GM19438 (cell line): Measurements from ENCODE around the gene DDIAS.
"Not testable (repeated sequence)": the region's sequence is repeated elsewhere in the genome, so short reads cannot be mapped to it uniquely, and the experiment has no call there.

Experiments
- ATAC-seq: cut with Tn5 transposase; IDR thresholded peaks from one replicate; pipeline ENCODE4 v1.9.1; 2021; ENCODE audit warnings: low read depth; ENCODE audit not compliant: unreplicated experiment

DDIAS gene

DNA sequence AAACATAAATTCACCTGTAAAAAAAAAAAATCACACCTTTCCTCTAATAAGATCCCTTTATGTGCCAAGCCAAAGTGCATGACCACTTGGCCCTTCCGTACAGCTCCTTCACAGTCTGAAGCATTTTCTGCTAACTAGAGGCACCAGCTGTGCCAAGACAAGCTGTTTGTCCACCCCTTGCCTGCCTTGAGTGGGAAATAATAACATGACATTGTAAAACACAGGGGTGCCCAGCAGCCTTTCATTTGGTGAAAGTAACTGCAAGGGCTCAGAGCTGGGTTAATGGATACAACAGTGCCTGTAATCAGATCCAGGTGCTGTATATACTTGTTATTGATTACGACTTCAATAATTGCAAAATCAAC, 59.2 kb downstream of the DDIAS start:
- no peak for ATAC-seq

DNA sequence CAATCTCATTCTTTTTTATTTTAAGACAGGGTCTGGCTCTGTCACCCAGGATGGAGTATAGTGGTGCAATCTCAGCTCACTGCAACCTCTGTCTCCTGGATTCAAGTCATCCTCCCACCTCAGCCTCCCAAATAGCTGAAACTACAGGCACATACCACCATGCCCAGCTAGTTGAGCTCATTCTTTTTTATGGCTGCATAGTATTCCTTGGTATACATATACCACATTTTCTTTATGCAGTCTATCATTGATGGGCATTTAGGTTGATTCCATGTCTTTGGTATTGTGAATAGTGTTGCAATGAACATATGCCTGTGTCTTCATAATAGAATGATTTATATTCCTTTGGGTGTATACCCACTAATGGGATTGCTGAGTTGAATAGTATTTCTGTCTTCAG, 60.5 kb downstream of the DDIAS start:
- not testable (repeated sequence) for ATAC-seq

DNA sequence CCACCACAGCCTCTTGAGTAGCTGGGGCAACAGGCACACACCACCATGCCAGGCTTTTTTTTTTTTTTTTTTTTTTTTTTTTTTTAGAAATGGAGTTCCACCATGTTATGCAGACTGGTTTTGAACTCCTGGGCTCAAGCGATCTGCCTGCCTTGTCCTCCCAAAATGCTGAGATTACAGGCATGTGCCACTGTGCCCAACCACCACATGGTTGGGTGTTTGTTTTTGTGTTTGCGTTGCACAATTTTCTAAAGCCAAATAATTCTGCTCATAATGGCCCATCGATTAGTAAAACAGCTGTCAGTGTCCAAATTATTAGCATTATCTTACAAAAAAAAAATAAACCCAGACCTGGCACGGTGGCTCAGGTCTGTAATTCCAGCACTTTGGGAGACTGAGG, 65.8 kb downstream of the DDIAS start:
- ATAC-seq = no peak

DNA sequence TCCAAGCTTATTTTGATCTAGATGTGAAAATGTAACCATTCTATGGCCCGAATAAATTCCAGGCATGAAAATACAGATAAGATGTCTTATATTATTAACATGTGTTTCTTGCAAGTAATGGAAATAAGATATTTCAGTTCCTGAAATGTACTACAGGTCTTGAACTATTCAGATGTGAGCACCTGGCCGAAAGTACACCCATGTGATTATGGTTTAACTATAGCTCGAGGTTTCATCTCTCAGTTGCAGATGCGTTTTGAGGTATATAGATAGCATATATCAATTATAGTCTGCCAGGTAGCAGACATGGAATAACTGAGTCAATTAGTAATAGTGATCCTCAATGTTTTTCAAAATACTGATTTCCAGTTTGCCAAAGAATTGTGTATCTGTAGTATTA, 68.3 kb downstream of the DDIAS start:
- ATAC-seq = peak; percentile 84

DNA sequence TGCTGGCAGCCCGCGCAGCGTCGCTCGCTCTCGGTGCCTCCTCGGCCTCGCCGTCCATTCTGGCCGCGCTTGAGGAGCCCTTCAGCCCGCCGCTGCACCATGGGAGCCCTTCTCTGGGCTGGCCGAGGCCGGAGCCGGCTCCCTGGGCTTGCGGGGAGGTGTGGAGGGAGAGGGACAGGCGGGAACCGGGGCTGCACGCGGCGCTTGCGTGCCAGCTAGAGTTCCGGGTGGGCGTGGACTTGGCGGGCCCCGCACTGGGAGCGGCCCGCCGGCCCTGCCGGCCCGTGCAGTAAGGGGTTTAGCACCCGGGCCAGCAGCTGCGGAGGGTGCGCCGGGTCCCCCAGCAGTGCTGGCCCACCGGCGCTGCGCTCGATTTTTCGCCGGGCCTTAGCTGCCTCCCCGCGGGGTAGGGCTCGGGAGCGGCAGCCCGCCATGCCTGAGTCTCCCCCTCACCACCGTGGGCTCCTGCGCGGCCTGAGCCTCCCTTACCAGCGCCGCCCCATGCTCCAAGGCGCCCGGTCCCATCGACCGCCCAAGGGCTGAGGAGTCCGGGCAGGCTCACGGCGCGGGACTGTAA, 69.1 kb downstream of the DDIAS start:
- not testable (repeated sequence) for ATAC-seq

DNA sequence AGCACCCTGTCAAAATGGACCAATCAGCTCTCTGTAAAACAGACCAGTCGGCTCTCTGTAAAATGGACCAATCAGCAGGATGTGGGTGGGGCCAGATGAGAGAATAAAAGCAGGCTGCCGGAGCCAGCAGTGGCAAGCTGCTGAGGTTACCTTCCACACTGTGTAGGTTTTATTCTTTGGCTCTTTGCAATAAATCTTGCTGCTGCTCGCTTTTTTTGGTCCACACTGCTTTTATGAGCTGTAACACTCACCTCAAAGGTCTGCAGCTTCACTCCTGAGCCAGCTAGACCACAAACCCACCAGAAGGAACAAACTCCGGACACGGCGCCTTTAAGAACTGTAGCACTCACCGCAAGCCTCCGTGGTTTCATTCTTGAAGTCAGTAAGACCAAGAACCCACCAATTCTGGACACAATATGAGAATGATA, 70.0 kb downstream of the DDIAS start:
- peak; percentile 67 for ATAC-seq

DNA sequence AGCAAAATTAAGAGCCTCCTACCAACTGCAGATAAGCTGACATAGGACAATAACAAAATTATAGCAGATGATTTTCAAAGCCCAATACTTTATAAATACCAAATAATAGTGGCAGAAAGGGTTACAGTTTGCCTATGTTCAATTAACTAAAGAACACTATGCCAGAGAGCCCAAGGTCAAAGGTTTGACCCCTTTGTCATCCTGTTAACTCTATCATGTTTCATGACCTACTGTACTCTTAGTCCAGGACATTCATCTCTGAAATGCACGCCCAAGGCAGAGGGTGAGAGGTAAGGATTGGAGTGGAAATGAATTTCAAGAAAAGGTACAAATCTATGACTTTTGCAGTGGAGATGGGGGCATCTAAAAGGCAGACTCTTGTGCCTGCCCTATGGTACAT, 70.6 kb downstream of the DDIAS start:
- no peak for ATAC-seq

DNA sequence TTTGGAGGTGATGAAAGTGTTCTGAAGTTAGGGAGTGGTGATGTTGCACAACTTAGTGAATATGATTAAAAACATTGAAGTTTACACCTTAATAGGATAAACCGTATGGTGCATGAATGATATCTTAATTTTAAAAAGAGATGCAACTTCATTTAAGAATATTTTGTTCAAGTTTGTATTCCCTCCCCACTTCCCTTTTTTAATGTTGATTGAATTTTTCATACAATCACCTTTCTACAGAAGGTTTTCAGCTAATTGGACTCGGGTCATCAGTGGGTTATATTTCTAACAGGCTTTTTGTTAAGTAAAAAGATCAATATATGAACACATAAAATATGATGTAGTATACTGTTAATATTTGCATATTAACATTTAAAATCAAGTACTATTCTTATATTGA, 72.6 kb downstream of the DDIAS start:
- ATAC-seq = no peak

DNA sequence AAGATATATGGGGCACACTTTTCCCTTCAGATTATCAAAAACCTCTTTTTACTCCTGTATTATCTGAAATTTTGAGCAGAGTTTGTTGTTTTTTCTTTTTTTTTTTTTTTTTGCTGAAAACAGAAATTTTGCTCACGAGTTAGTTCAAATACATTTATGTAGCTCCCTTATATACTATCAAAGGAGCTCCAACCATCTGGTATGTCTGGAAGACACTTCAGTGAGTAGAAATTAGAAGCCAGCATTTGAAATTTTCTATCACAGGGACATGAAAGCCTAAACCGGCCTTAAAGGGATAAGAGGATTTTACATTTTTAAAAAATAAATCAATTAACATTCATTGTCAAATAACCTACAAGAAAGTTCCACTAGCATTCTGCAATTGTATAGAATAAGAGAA, 73.3 kb downstream of the DDIAS start:
- ATAC-seq = no peak

DNA sequence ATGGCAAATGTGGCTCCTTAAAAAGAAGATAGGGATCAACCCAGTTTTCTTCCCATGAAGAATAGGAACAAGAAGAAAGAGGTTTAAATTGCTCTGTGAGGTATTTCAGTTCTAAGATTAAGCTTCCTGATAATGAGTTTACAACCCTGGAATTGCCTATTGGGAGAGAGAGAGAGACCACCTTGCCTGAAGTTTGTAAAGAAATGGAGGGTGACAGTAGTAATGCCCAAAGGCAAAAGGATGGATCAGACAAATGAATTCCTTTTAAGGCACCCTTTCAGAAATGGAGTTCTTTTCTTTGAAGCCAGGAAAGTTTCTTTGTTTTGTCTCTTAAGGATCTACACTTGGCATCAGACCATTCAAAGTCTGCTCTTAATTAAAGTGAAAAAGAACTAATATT, 74.3 kb downstream of the DDIAS start:
- no peak for ATAC-seq

DNA sequence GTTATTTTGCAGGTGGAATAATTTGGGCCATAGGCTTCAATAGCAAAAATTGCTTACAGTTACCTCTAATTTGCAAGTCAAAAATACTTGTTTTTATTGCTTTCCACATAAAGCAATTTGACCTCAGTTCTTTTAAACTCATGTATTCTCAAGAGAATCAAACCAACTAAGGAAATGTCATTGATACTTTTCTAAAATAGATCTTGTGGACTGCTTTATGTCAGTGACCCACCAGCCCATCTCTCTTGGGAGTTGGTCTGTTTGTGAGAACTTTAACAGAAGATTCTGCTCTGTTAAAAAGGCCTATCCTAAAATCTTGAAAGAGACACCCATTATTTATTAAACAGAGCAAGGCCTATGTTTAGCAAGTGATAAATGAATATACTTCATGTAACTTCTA, 75.2 kb downstream of the DDIAS start:
- no peak for ATAC-seq

DNA sequence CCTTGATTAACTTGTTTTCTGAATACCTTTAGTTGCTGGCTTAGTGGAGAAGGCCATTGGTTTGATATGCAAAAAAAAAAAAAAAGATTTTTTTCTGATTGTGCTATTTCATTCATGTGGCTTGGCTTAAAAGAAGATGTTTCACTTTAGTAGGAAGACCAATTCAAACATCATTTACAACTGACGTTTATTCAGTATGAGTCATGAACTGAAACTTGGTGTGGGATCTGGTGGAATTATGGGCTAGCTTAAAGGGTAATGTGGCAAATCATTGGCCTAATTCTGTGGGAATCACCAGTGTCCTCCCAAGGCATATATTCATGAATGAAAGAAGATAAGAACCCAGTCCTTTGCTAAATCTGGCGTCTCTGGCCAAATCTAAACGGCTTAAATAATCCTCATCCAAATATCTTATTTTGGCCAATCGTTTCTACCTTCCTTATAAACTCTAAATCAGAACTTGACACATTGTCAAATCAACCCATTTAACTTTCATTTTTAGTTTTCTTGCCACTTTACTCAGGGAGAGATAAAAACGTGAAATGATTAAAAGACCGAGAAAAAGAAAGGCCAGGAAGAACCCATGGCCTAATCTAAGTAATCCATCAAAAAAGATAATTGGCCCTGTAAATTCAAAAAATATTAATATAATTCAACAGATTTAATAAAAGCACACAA, 77.0 kb downstream of the DDIAS start:
- ATAC-seq = no peak

DNA sequence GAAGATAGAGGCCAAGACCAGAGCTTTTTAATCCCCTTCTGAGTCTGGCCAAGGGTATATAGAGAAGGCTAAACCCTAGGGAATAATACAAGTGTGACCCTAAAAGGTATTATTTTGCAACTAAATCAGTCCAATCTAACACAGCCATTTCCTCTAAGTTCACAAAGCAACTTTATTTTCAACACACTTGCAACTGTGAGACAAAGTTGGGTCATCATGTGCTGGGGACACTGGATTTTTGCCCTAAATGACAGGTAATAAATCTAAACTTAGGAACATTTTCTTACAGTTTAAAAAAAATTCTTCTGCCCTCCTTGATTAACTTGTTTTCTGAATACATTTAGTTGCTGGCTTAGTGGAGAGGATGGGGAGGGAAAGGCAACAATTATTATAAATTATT, 78.3 kb downstream of the DDIAS start:
- ATAC-seq = no peak

DNA sequence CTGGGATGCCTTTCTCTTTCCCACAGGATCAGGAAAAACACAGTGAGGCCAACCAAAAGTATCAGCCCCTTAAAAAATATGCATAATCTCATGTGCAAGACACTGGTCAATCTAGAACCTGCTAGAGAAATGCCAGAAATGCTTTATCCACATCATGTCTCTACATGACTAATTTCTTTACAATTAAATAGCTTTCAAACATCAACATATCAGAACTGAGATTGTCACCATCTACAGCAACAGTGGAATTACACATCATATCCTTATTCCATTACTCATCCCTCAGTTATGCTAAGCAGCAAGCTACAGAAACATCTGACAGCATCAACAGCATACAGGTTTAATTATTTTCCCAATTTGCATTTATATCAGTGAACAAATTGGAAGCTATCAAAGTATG, 78.8 kb downstream of the DDIAS start:
- ATAC-seq = no peak

DNA sequence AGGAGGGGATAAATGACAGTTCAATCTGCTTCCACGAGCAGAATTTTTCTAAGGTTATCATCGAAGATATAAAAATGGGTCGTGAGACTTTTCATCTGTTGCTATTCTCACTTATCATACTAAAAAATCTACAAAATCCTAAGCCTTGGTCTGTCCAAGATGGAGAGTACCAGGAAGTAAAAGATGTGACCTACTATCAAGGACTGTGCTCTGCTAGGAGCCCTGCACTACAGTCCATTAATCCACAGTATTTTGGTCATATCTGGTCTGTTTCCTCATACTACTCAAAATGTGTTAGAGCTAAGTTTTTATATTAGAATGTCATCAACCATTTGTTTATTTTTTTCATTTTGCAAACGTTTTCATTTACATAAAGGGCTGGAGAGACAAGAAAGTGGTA, 79.4 kb downstream of the DDIAS start:
- ATAC-seq = no peak

DNA sequence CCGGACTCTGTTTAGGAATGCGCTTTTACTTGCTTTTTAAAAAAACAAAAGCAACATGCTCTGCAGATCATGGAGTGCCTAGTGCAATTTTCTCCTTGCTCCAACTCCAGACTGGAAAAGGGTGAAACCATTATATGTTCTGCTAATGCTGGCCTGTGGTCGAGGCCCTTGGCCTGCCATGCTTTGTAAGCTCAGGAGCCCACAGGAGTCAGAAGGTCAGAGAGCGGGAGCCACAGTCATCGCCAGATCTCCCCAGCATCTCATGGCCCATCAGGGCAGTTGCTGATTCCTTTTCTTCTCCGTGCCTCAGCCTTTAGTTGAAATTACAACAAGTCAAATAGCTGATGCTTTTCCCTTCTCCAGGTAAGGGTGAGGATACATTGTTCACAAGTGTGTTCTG, 80.3 kb downstream of the DDIAS start:
- ATAC-seq = no peak
